PC-3 (cell line): ENCODE results near the gene CKS2. TPM values are rescaled to one million over a fixed set of nuclear protein-coding genes. Genes with fewer than 3 reads are reported as not detected.
A peak's percentile ranks its signal among the peaks of the same experiment; 100 is the strongest.

Experiments
- ATAC-seq: fragments of 200-7000 bp; cut with Tn5 transposase; 2 replicates; pipeline ENCODE4 v1.9.1; 2020; ENCODE audit warnings: mild to moderate bottlenecking, moderate library complexity
- BruUV-seq: library from RNA; stranded (reverse); fragments of 400-500 nt; replicated peaks from 2 replicates; lab custom pipeline; 2021; lab: Mats Ljungman, UMichigan
- CTCF ChIA-PET: fragments of 300-600 bp; sonication (Branson Sonifier 250); formaldehyde crosslinking; loops from one replicate; lab custom pipeline; 2022; ENCODE audit warnings: antibody characterized with exemption; lab: Charles Lee
- POLR2A ChIA-PET: fragments of 300-600 bp; sonication (Branson Sonifier 250); formaldehyde crosslinking; loops from one replicate; lab custom pipeline; 2022; ENCODE audit warnings: antibody characterized with exemption; ENCODE audit not compliant: unreplicated experiment; lab: Charles Lee
- DNase-seq: peaks from one replicate; pipeline ENCODE4 v3.0.0-alpha.2; 2015
- H2AFZ ChIP-seq: fragments of 300-600 bp; sonication (generic); 2 replicates; pipeline ENCODE4 v1.6.0; 2016; ENCODE audit warnings: antibody characterized with exemption, low read length
- H3F3A ChIP-seq: fragments of 300-600 bp; sonication (generic); one replicate; pipeline ENCODE4 v1.6.0; 2017; ENCODE audit warnings: antibody characterized with exemption, low read length, control low read depth, mild to moderate bottlenecking; ENCODE audit not compliant: unreplicated experiment
- H3K27ac ChIP-seq: fragments of 300-600 bp; sonication (generic); 2 replicates; pipeline ENCODE4 v1.5.1; 2016; ENCODE audit warnings: mild to moderate bottlenecking, low read length
- H3K27me3 ChIP-seq: fragments of 300-600 bp; sonication (generic); 2 replicates; pipeline ENCODE4 v1.6.1; 2016; ENCODE audit warnings: low read length, mixed read lengths
- H3K36me3 ChIP-seq: fragments of 300-600 bp; sonication (generic); 2 replicates; pipeline ENCODE4 v1.6.1; 2016; ENCODE audit warnings: low read depth, mixed run types, low read length, mixed read lengths
- H3K4me1 ChIP-seq: fragments of 300-600 bp; sonication (generic); 2 replicates; pipeline ENCODE4 v1.5.1; 2016; ENCODE audit warnings: low read length; ENCODE audit not compliant: insufficient read depth
- H3K4me2 ChIP-seq: fragments of 300-600 bp; sonication (generic); 2 replicates; pipeline ENCODE4 v1.6.0; 2016; ENCODE audit warnings: low read length
- H3K4me3 ChIP-seq: fragments of 300-600 bp; sonication (generic); 2 replicates; pipeline ENCODE4 v1.5.1; 2016; ENCODE audit warnings: mild to moderate bottlenecking, low read length, mixed read lengths
- H3K79me2 ChIP-seq: fragments of 300-600 bp; sonication (generic); 2 replicates; pipeline ENCODE4 v1.6.1; 2017; ENCODE audit warnings: low read length, mixed read lengths
- H3K9ac ChIP-seq: fragments of 300-600 bp; sonication (generic); 2 replicates; pipeline ENCODE4 v1.6.0; 2016; ENCODE audit warnings: mild to moderate bottlenecking, low read length
- H3K9me2 ChIP-seq: fragments of 300-600 bp; sonication (generic); replicated peaks from 2 replicates; pipeline ENCODE4 v1.6.1; 2016; ENCODE audit warnings: mixed run types, low read length, mixed read lengths
- H3K9me3 ChIP-seq: fragments of 300-600 bp; sonication (generic); 2 replicates; pipeline ENCODE4 v1.6.1; 2016; ENCODE audit warnings: low read length, mixed read lengths
- H4K20me1 ChIP-seq: fragments of 300-600 bp; sonication (generic); 2 replicates; pipeline ENCODE4 v1.6.1; 2016; ENCODE audit warnings: low read length, mixed read lengths
- CTCF ChIP-seq: fragments of 300-600 bp; sonication (generic); conservative IDR thresholded peaks from 2 replicates; pipeline ENCODE4 v1.5.1; 2017; ENCODE audit warnings: antibody characterized with exemption, low read depth, mild to moderate bottlenecking, low read length
- EZH2 ChIP-seq: fragments of 300-600 bp; sonication (generic); IDR thresholded peaks from one replicate; pipeline ENCODE4 v1.6.1; 2017; ENCODE audit warnings: antibody characterized with exemption, mild to moderate bottlenecking, low read length; ENCODE audit not compliant: unreplicated experiment
- EZH2phosphoT487 ChIP-seq: fragments of 300-600 bp; sonication (generic); IDR thresholded peaks from 2 replicates; pipeline ENCODE4 v1.6.1; 2018; ENCODE audit warnings: mild to moderate bottlenecking, antibody characterized with exemption, low read length, borderline replicate concordance
- intact Hi-C: fragments of 100-400 bp; cut with micrococcal nuclease; formaldehyde crosslinking; loops from 2 replicates; pipeline ENCODE4 v1.9.0; 2023
- total RNA-seq: library from RNA; depleted of rRNA; stranded (reverse); fragments of >200 nt; gene quantifications from 2 replicates; pipeline ENCODE4 v1.2.3, GENCODE V29; 2014

Gene CKS2
- total RNA-seq, 1 experiment from 2014 or later = 147 TPM

GRCh38 chr9:89309166-89309565 lies 1.8 kb upstream of the CKS2 start:
- Histone ChIP-seq H3K27me3 (no peaks in the 10 kb centered on the region), H3K4me3 (no peak overlapping the region), H3K9ac (no peak overlapping the region), H3K9me2 (no peaks in the 10 kb centered on the region), H3K4me2 (no peak overlapping the region), H4K20me1 (peaks cover 26% of the 10 kb centered on the region), H3K4me1 (peaks cover 18% of the 10 kb centered on the region), H3F3A (no peaks in the 10 kb centered on the region), H3K79me2 (peaks cover 42% of the 10 kb centered on the region), H3K27ac (no peak overlapping the region), H3K36me3 (0 out of 2 replicates have a peak, but pooled peaks cover 10% of the 10 kb centered on the region), H3K9me3 (no peaks in the 10 kb centered on the region), H2AFZ (no peak overlapping the region)
- ChIA-PET POLR2A (no interaction called here), CTCF (no interaction called here)
- no peak for TF ChIP-seq EZH2phosphoT487
- no peak for TF ChIP-seq EZH2
- no peak for TF ChIP-seq CTCF
- ATAC-seq (no peak), DNase-seq (no peak)
- no TSS peak for BruUV-seq
- intact Hi-C loops = no loop called here

GRCh38 chr9:89309608-89310474 lies 1.2 kb upstream of the CKS2 start:
- CTCF ChIA-PET = no interaction called here
- intact Hi-C loops = loop anchor here (10.0 kb wide), 1 partner anchor 775 kb away; the partner anchor contains the start of gene NXNL2

More at GRCh38 chr9:89309608-89310474, 1.2 kb upstream of the CKS2 start:
- H3F3A ChIP-seq = no peaks in the 10 kb centered on the region
- H3K27me3 ChIP-seq = no peaks in the 10 kb centered on the region
- TSS peak; percentile 84 for BruUV-seq
- DNase-seq (no peak), ATAC-seq (no peak; the same call in 1 of the 2 replicates)
- peaks cover 49% of the 10 kb centered on the region for H3K79me2 ChIP-seq
- H3K36me3 ChIP-seq = peaks cover 15% of the 10 kb centered on the region; the same call in 1 of the 2 replicates
- no peaks in the 10 kb centered on the region for H3K9me3 ChIP-seq
- H3K4me1 ChIP-seq = peaks cover 24% of the 10 kb centered on the region
- peak overlapping the region; percentile 65 for H2AFZ ChIP-seq
- peak overlapping the region; percentile 99 for H3K9ac ChIP-seq
- peak overlapping the region; percentile 87 for H3K27ac ChIP-seq
- peak overlapping the region; percentile 79 for H3K4me3 ChIP-seq
- POLR2A ChIA-PET = no interaction called here
- peak overlapping the region; percentile 79 for H3K4me2 ChIP-seq
- peaks cover 33% of the 10 kb centered on the region for H4K20me1 ChIP-seq
- TF ChIP-seq EZH2 = no peak
- no peak for TF ChIP-seq CTCF
- no peak for TF ChIP-seq EZH2phosphoT487
- no peaks in the 10 kb centered on the region for H3K9me2 ChIP-seq
